NCI-H2029 (cell line): ENCODE results near the gene YPEL3.
"Not testable (repeated sequence)": the region's sequence is repeated elsewhere in the genome, so short reads cannot be mapped to it uniquely, and the experiment has no call there.

Experiments
- DNase-seq: peaks from one replicate; lab custom pipeline; 2025; lab: John Stamatoyannopoulos, UW

Gene YPEL3

GRCh38 chr16:30116291-30117207, 20.5 kb upstream of the YPEL3 start:
- DNase-seq, result no peak

- no peak for DNase-seq
These were observed 19.2 kb upstream of the YPEL3 start for GRCh38 chr16:30115238-30115637.

- not testable (repeated sequence) for DNase-seq
These were observed 18.8 kb upstream of the YPEL3 start for GRCh38 chr16:30114833-30115232.

- no peak for DNase-seq
These were observed 18.4 kb upstream of the YPEL3 start for GRCh38 chr16:30114411-30114810.

GRCh38 chr16:30113711-30114333, 17.8 kb upstream of the YPEL3 start:
- no peak for DNase-seq

- no peak for DNase-seq
These were observed 17.2 kb upstream of the YPEL3 start, which contains the start of gene GDPD3 for GRCh38 chr16:30113031-30113710. TSS of gene GDPD3 (minus strand) at chr16:30113537. CDS start at chr16:30113478, 59 bp downstream.

- DNase-seq, result no peak
These were observed 16.4 kb upstream of the YPEL3 start for GRCh38 chr16:30112197-30113030.

- no peak for DNase-seq
These were observed 14.6 kb upstream of the YPEL3 start for GRCh38 chr16:30110661-30111060.

GRCh38 chr16:30108059-30108850, 12.2 kb upstream of the YPEL3 start:
- DNase-seq, result no peak

GRCh38 chr16:30104492-30104891, 8.5 kb upstream of the YPEL3 start:
- no peak for DNase-seq

- no peak for DNase-seq
These were observed 8.1 kb upstream of the YPEL3 start for GRCh38 chr16:30104090-30104489.

GRCh38 chr16:30096862-30097563, 1.0 kb upstream of the YPEL3 start:
- no peak for DNase-seq

GRCh38 chr16:30095166-30096078, 591 bp downstream of the YPEL3 start:
- no peak for DNase-seq

GRCh38 chr16:30094541-30095165, 1.4 kb downstream of the YPEL3 start:
- no peak for DNase-seq

GRCh38 chr16:30092373-30093010, 3.5 kb downstream of the YPEL3 start:
- DNase-seq, result peak; percentile 81

- DNase-seq, result peak; percentile 85
These were observed 4.3 kb downstream of the YPEL3 start, which contains the start of gene TBX6 for GRCh38 chr16:30091474-30092372. TSS of gene TBX6 (minus strand) at chr16:30091924. CDS start at chr16:30091193, 731 bp downstream.
